Upper lobe of left lung (tissue), 4 donors: Measurements from ENCODE around the gene PCGF1.

Experiments used
- EP300 ChIP-seq, 4 donors: sonication (generic); formaldehyde crosslinking; IDR thresholded peaks; one replicate each; pipeline ENCODE4 v1.5.1; 2017; ENCODE audit warnings: antibody characterized with exemption in 4 of 4, control low read depth in 2 of 4
- POLR2A ChIP-seq, 4 donors: fragments of 450-650 bp; IDR thresholded peaks; one replicate each; pipeline ENCODE4 v1.5.1; 2016 to 2017; ENCODE audit warnings: antibody characterized with exemption in 4 of 4, mild to moderate bottlenecking in 2 of 4
- POLR2AphosphoS5 ChIP-seq, 2 donors: sonication (generic); formaldehyde crosslinking; IDR thresholded peaks; one replicate each; pipeline ENCODE4 v1.5.1; 2017; ENCODE audit warnings: antibody characterized with exemption in 2 of 2
- TF ChIP-seq, protein P1 (sequence below), 6 experiments: fragments of 450-650 bp in 4 of 6; fragments of 200-600 bp in 2 of 6; sonication (generic) in 2 of 6; IDR thresholded peaks; one replicate each; pipeline ENCODE4 v1.5.1; 2016 to 2019; ENCODE audit warnings: antibody characterized with exemption in 6 of 6

DNA sequence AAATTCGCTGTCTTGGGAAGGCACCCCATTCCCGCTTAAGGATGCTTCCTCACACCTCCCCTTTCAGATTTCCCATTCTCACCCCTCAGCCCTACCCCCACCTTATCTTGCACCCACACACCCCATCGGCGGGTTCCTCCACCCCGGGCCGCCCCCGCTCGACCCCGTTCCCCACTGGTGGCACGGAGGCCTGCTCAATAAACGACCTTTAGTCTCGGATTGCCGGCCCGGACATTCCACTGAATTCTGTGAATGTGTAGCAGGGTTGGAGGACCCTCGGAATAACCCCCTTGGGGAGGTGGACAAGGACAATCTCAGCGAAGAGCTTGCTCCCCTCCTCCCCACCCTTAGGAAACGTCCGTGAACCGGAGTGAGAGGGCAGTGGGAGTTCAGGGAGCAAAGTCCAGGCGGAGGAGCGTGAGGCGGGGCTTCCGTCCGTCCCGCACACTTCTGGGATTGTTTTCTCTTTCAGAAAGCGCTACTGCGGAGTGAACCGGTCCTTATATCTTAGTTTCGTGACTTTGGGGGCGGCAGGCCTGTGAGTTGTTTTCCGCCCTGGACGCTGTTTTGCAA is 5.3 kb downstream of the PCGF1 start:
- TF ChIP-seq, protein P1, sequence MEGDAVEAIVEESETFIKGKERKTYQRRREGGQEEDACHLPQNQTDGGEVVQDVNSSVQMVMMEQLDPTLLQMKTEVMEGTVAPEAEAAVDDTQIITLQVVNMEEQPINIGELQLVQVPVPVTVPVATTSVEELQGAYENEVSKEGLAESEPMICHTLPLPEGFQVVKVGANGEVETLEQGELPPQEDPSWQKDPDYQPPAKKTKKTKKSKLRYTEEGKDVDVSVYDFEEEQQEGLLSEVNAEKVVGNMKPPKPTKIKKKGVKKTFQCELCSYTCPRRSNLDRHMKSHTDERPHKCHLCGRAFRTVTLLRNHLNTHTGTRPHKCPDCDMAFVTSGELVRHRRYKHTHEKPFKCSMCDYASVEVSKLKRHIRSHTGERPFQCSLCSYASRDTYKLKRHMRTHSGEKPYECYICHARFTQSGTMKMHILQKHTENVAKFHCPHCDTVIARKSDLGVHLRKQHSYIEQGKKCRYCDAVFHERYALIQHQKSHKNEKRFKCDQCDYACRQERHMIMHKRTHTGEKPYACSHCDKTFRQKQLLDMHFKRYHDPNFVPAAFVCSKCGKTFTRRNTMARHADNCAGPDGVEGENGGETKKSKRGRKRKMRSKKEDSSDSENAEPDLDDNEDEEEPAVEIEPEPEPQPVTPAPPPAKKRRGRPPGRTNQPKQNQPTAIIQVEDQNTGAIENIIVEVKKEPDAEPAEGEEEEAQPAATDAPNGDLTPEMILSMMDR (IDR thresholded peaks at IDR 0.05), result no peak
- TF ChIP-seq POLR2AphosphoS5 (IDR thresholded peaks at IDR 0.05) (no peak), POLR2A (IDR thresholded peaks at IDR 0.05) (no peak), EP300 (IDR thresholded peaks at IDR 0.05) (no peak)
